ENCODE measurements around the gene GAL. TPM values are rescaled to one million over a fixed set of nuclear protein-coding genes. Genes with fewer than 3 reads are reported as not detected.
A peak's percentile ranks its signal among the peaks of the same experiment; 100 is the strongest.

The GAL gene
- total and polyA plus RNA-seq, 2 donors from 2014 or later = 0.31 TPM; not detected in 1

DNA sequence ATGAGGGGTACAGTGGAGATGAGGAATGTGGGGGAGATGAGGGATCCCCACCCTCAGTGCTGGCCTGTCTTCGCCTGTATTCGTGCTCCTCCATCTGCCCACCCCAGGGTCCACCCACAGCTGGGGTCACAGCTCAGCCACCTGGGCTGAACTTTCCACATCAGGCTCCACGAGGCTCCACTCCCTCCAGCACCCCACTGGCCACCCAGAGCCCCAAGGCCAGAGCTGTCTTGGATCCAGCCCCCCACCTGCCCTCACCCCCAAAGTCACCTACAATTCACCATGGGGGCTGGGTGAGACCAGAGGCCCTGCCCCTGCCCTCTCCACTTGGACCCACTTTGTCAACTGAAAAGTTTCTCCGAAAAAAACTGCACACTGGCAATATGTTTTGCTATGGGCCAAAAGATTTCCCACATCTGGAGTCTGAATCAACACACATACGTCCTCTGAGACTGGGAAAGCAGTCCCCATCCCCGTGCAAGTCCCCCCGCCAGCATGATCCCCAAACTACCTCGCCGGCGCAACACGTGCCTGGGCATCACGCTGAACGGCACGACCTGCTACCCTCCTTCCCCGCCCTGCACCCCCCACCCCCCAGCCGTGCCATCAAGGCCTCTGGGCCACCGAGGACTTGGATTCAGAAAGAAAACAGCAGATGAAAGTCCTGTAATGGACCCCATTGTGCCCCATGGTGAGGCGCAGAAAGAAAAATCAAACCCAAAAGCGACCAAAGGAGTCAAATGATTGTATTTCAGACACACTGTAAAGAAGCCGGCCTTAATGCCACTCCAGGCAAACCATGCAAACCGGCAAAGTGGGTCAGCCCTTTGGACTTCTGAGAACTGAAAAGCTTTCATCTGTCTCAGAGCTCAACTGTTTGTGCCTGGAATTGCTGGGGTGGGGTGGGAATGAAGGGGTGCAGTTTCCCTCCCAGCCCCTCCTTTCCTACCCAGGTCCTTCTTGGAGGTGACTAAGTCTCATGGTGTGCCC lies 16.5 kb upstream of the GAL start:
- DNase-seq (peak in 1 of 5 donors; percentile 59), FAIRE-seq (no peak)
- no peak overlapping the region for H3K4me3 ChIP-seq (ENCODE audit: low read length in 3 of 3)
- H3K27ac ChIP-seq (ENCODE audit: low read depth in 2 of 2, low read length in 2 of 2) = no peak overlapping the region
- H3K36me3 ChIP-seq (ENCODE audit: control insufficient read depth in 2 of 3, insufficient read depth in 3 of 3, low read length in 3 of 3) = no peaks in the 10 kb centered on the region
- TF ChIP-seq, protein P1, sequence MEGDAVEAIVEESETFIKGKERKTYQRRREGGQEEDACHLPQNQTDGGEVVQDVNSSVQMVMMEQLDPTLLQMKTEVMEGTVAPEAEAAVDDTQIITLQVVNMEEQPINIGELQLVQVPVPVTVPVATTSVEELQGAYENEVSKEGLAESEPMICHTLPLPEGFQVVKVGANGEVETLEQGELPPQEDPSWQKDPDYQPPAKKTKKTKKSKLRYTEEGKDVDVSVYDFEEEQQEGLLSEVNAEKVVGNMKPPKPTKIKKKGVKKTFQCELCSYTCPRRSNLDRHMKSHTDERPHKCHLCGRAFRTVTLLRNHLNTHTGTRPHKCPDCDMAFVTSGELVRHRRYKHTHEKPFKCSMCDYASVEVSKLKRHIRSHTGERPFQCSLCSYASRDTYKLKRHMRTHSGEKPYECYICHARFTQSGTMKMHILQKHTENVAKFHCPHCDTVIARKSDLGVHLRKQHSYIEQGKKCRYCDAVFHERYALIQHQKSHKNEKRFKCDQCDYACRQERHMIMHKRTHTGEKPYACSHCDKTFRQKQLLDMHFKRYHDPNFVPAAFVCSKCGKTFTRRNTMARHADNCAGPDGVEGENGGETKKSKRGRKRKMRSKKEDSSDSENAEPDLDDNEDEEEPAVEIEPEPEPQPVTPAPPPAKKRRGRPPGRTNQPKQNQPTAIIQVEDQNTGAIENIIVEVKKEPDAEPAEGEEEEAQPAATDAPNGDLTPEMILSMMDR (IDR thresholded peaks at IDR 0.05; ENCODE audit: borderline replicate concordance, extremely low read depth, insufficient read depth) = no peak
- no peaks in the 10 kb centered on the region for H3K4me1 ChIP-seq (ENCODE audit: control insufficient read depth in 2 of 3, insufficient read depth in 2 of 3, low read depth in 1 of 3, low read length in 3 of 3)
- H3K9ac ChIP-seq (ENCODE audit: low read length in 3 of 3) = no peak overlapping the region
- intact Hi-C loops (cut with DNase I) = no loop called here
- H3K9me3 ChIP-seq (ENCODE audit: control insufficient read depth in 2 of 3, insufficient read depth in 1 of 3, low read length in 3 of 3) = no peaks in the 10 kb centered on the region
- H3K27me3 ChIP-seq (ENCODE audit: control insufficient read depth, insufficient read depth, low read length) = no peaks in the 10 kb centered on the region

DNA sequence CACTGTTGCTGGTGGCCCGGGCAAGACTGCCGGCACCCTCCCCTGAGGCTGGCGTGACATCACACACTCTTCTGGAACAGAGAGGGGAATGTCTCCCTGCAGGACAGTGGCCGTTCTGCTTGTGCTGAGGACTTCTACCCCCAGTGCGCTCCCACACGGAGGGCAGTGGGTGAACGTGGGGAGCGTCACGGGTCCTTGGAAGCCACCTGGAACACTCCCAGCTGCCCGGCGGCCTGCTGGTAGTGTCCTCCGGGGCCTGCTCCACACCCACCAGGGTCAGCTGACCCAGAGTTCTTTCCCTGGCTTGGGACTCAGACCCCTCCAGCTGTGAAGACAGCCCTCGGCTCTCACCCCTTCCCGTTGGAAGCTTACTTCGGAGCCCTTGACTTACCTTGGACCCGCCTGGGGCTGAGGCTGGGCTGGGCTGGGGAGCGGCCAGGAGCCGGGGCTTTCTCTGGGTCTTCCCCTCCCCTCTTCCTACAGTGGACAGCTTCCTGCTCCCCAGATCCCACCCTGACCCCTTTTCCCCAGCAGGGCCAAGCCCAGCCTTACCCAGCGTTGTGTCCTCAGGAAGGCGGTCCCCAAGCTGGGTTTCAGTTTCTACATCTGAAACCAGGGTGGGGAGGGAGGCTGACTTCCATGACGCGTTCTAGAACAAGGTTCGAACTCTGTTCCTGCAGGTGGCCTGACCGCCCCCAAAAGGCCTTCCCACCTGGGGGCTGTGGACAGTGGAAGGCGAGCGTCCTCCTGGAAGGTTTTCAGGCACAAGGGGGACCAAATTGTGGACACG lies 14.8 kb upstream of the GAL start:
- no peak overlapping the region for H3K4me3 ChIP-seq (ENCODE audit: low read length in 3 of 3)
- FAIRE-seq (no peak), DNase-seq (peak in 1 of 5 donors; percentile 51)
- no peaks in the 10 kb centered on the region for H3K4me1 ChIP-seq (ENCODE audit: control insufficient read depth in 2 of 3, insufficient read depth in 2 of 3, low read depth in 1 of 3, low read length in 3 of 3)
- no peaks in the 10 kb centered on the region for H3K27me3 ChIP-seq (ENCODE audit: control insufficient read depth, insufficient read depth, low read length)
- no peak overlapping the region for H3K27ac ChIP-seq (ENCODE audit: low read depth in 2 of 2, low read length in 2 of 2)
- no peaks in the 10 kb centered on the region for H3K9me3 ChIP-seq (ENCODE audit: control insufficient read depth in 2 of 3, insufficient read depth in 1 of 3, low read length in 3 of 3)
- intact Hi-C loops (cut with DNase I) = no loop called here
- H3K36me3 ChIP-seq (ENCODE audit: control insufficient read depth in 2 of 3, insufficient read depth in 3 of 3, low read length in 3 of 3) = no peaks in the 10 kb centered on the region
- H3K9ac ChIP-seq (ENCODE audit: low read length in 3 of 3) = no peak overlapping the region
- TF ChIP-seq, protein P1 (IDR thresholded peaks at IDR 0.05; ENCODE audit: borderline replicate concordance, extremely low read depth, insufficient read depth) = no peak

DNA sequence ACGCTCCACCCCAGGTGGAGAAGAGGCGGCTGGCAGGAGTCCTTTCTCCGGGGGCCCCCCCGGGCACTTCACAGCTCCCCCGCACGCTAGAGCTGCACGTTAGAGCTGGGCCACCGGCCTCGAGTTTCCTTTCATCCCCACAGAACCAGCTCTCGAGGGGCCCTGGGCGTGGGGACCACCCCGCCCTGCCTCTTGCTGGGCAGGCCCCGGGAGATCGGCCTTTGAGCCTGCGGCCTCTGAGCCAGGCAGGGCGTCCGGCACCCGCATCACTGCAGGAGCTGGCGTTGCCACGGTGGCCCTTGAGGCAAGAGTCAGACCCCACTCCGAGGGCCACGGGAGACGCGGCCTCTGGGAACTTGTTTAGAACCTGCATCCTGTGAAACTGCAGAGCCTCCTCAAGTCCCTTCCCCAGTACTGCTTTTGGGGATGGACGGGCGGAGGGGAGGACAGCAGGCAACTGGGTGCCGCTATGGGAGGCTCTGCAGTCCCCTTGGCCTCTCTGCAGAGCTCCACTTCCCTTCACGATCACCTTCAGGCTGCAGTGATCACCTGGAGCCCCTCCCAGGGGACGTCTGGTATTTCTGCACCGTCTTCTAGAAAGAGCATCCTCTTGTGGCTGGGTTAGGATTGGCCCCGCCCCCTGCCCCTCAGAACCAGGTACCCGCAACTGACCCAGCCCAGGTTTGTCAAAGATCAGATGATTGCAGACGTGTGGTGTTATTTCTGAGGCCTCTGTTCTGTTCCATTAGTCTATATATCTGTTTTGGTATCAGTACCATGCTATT lies 13.9 kb upstream of the GAL start:
- Histone ChIP-seq H3K9me3 (ENCODE audit: control insufficient read depth in 2 of 3, insufficient read depth in 1 of 3, low read length in 3 of 3) (no peaks in the 10 kb centered on the region), H3K9ac (ENCODE audit: low read length in 3 of 3) (no peak overlapping the region), H3K27me3 (ENCODE audit: control insufficient read depth, insufficient read depth, low read length) (no peaks in the 10 kb centered on the region), H3K4me1 (ENCODE audit: control insufficient read depth in 2 of 3, insufficient read depth in 2 of 3, low read depth in 1 of 3, low read length in 3 of 3) (no peaks in the 10 kb centered on the region), H3K27ac (ENCODE audit: low read depth in 2 of 2, low read length in 2 of 2) (no peak overlapping the region), H3K4me3 (ENCODE audit: low read length in 3 of 3) (no peak overlapping the region), H3K36me3 (ENCODE audit: control insufficient read depth in 2 of 3, insufficient read depth in 3 of 3, low read length in 3 of 3) (no peaks in the 10 kb centered on the region)
- no peak for FAIRE-seq
- TF ChIP-seq, protein P1 (IDR thresholded peaks at IDR 0.05; ENCODE audit: borderline replicate concordance, extremely low read depth, insufficient read depth) = no peak
- DNase-seq = peak in 1 of 5 donors; percentile 62
- intact Hi-C loops (cut with DNase I) = no loop called here

Data from kidney (tissue), 14 donors.